GM12878 (cell line): ENCODE measurements around the gene AMH. TPM values are rescaled to one million over a fixed set of nuclear protein-coding genes. Genes with fewer than 3 reads are reported as not detected.

Source experiments
- ATAC-seq: fragments of 200-7000 bp; cut with Tn5 transposase; 3 replicates; pipeline ENCODE4 v1.9.1; 2020; ENCODE audit warnings: mild to moderate bottlenecking, moderate library complexity
- BruUV-seq: library from RNA; stranded (reverse); fragments of 400-500 nt; replicated peaks from 2 replicates; lab custom pipeline; 2021; lab: Mats Ljungman, UMichigan
- CTCF ChIA-PET: fragments of 300-600 bp; sonication (Branson Sonifier 250); formaldehyde crosslinking; extraction: SDS; loops from one replicate; lab custom pipeline; 2021; ENCODE audit warnings: inconsistent platforms; lab: Yijun Ruan, JAX
- POLR2A ChIA-PET: fragments of 350-600 bp; formaldehyde crosslinking; extraction: SDS; loops from one replicate; lab custom pipeline; 2021; ENCODE audit warnings: inconsistent platforms; lab: Charles Lee
- RAD21 ChIA-PET: fragments of 300-600 bp; sonication (Branson Sonifier 250); formaldehyde crosslinking; loops from one replicate; lab custom pipeline; 2023; ENCODE audit warnings: antibody characterized with exemption; ENCODE audit not compliant: unreplicated experiment; lab: Charles Lee
- SMC1A ChIA-PET: fragments of 300-600 bp; sonication (Branson Sonifier 250); formaldehyde crosslinking; loops from one replicate; lab custom pipeline; 2023; ENCODE audit not compliant: unreplicated experiment, uncharacterized antibody; lab: Charles Lee
- DNase-seq: peaks from one replicate; pipeline ENCODE4 v3.0.0-alpha.2; 2011; ENCODE audit warnings: low read depth, low spot score
- FAIRE-seq: peaks from 3 replicates; lab custom pipeline; 2011; peaks lifted over from hg19 to GRCh38; lab: Jason Lieb, UNC
- H2AFZ ChIP-seq: 2 replicates; pipeline ENCODE4 v1.6.0; 2011; ENCODE audit warnings: low read depth, low read length, control low read depth; ENCODE audit not compliant: control insufficient read depth
- H3K27ac ChIP-seq: 2 replicates; pipeline ENCODE4 v1.5.1; 2011; ENCODE audit warnings: control low read depth; ENCODE audit not compliant: control insufficient read depth, insufficient read depth
- H3K27me3 ChIP-seq, 2 experiments: replicated peaks in 1 of 2; 2 replicates each; pipeline versions ENCODE4 v1.6.0 to v1.6.1; 2011; ENCODE audit warnings: low read length in 1 of 2; ENCODE audit not compliant: control insufficient read depth in 2 of 2, insufficient read depth in 2 of 2
- H3K36me3 ChIP-seq, 2 experiments: 2 replicates each; pipeline ENCODE4 v1.5.1; 2011; ENCODE audit warnings: low read length in 1 of 2; ENCODE audit not compliant: control insufficient read depth in 2 of 2, insufficient read depth in 2 of 2
- H3K4me1 ChIP-seq: 2 replicates; pipeline ENCODE4 v1.6.1; 2011; ENCODE audit warnings: mild to moderate bottlenecking, low read length, moderate library complexity, mixed read lengths; ENCODE audit not compliant: control insufficient read depth, insufficient read depth
- H3K4me2 ChIP-seq: 2 replicates; pipeline ENCODE4 v1.6.0; 2011; ENCODE audit warnings: control low read depth; ENCODE audit not compliant: control insufficient read depth, insufficient read depth
- H3K4me3 ChIP-seq: fragments of 200-600 bp; sonication (generic); 2 replicates; pipeline ENCODE4 v1.5.1; 2016
- H3K79me2 ChIP-seq: 2 replicates; pipeline ENCODE4 v1.6.0; 2011; ENCODE audit warnings: low read length; ENCODE audit not compliant: control insufficient read depth, insufficient read depth
- H3K9ac ChIP-seq: 2 replicates; pipeline ENCODE4 v1.8.0; 2011; ENCODE audit warnings: low read length, control low read depth, mixed read lengths; ENCODE audit not compliant: control insufficient read depth, insufficient read depth
- H3K9me3 ChIP-seq: replicated peaks from 3 replicates; pipeline ENCODE4 v1.5.1; 2011; ENCODE audit warnings: mild to moderate bottlenecking, low read length; ENCODE audit not compliant: control insufficient read depth, insufficient read depth
- H4K20me1 ChIP-seq: 2 replicates; pipeline ENCODE4 v1.6.0; 2011; ENCODE audit not compliant: control insufficient read depth, insufficient read depth
- CHD4 ChIP-seq: fragments of 200-600 bp; sonication (generic); IDR thresholded peaks from 2 replicates; pipeline ENCODE4 v1.6.1; 2016; ENCODE audit warnings: mild to moderate bottlenecking
- E2F4 ChIP-seq: IDR thresholded peaks from 2 replicates; pipeline ENCODE4 v1.6.1; 2012; ENCODE audit warnings: low read depth, low read length, improper control_type of control experiment
- ESRRA ChIP-seq: IDR thresholded peaks from 2 replicates; pipeline ENCODE4 v1.6.1; 2012; ENCODE audit warnings: mild to moderate bottlenecking, low read length, improper control_type of control experiment
- GATAD2B ChIP-seq: fragments of 450-650 bp; conservative IDR thresholded peaks from 2 replicates; pipeline ENCODE4 v1.6.1; 2017; ENCODE audit warnings: low read depth, mild to moderate bottlenecking, moderate library complexity
- HCFC1 ChIP-seq: fragments of 150-350 bp; IDR thresholded peaks from 2 replicates; pipeline ENCODE4 v1.6.1; 2014; ENCODE audit warnings: low read length
- MXI1 ChIP-seq: fragments of 150-350 bp; IDR thresholded peaks from 2 replicates; pipeline ENCODE4 v1.6.1; 2011; ENCODE audit warnings: low read depth, mild to moderate bottlenecking, inconsistent platforms, low read length, improper control_type of control experiment
- PBX3 ChIP-seq: IDR thresholded peaks from 2 replicates; pipeline ENCODE4 v1.6.1; 2011; ENCODE audit warnings: mild to moderate bottlenecking, low read depth, low read length, moderate library complexity; ENCODE audit not compliant: insufficient replicate concordance
- POU2F2 ChIP-seq: IDR thresholded peaks from 3 replicates; pipeline ENCODE4 v1.6.1; 2011; ENCODE audit warnings: low read depth, mild to moderate bottlenecking, low read length, borderline replicate concordance
- SPI1 ChIP-seq: IDR thresholded peaks from 2 replicates; pipeline ENCODE4 v1.6.1; 2011; ENCODE audit warnings: low read depth, mild to moderate bottlenecking, low read length, moderate library complexity, borderline replicate concordance; ENCODE audit not compliant: insufficient read depth
- ZBTB33 ChIP-seq: fragments of 450-650 bp; IDR thresholded peaks from 2 replicates; pipeline ENCODE4 v1.6.1; 2017; ENCODE audit warnings: mild to moderate bottlenecking
- ZNF274 ChIP-seq: IDR thresholded peaks from one replicate; pipeline ENCODE4 v1.8.0; 2011; ENCODE audit not compliant: insufficient read length, insufficient read depth
- ZZZ3 ChIP-seq: IDR thresholded peaks from 2 replicates; pipeline ENCODE4 v1.6.1; 2011; ENCODE audit warnings: low read depth; ENCODE audit not compliant: control insufficient read depth, insufficient read length
- WGBS: methylation state at CpG from one replicate; pipeline ENCODE4 v1.1.6; 2016; ENCODE audit warnings: low lambda C conversion rate; ENCODE audit not compliant: insufficient replicate concordance, insufficient coverage; ENCODE audit errors: missing lambda C conversion rate; 5-methylcytosine and 5-hydroxymethylcytosine counted together
- in situ Hi-C: fragments of 300-500 bp; cut with MboI; formaldehyde crosslinking; loops from 9 replicates; pipeline ENCODE4 v1.14.3; 2018; ENCODE audit warnings: mixed read lengths
- intact Hi-C: fragments of 100-400 bp; cut with micrococcal nuclease; formaldehyde crosslinking; loops from one replicate; pipeline ENCODE4 v1.14.2; 2022; ENCODE audit not compliant: unreplicated experiment
- polyA plus RNA-seq, 11 experiments: library from polyadenylated mRNA; depleted of rRNA in 4 of 11; unstranded in 6 of 11; stranded (reverse) in 5 of 11; fragments of >200 nt; fragmentation: Nextera tagmentation in 4 of 11; fragmentation: Illumina TruSeq in 1 of 11; extraction: Ambion mirVana in 4 of 11; extraction: Trizol in 1 of 11; gene quantifications; 1 replicate in 1 of 11; 2 replicates in 10 of 11; pipeline versions ENCODE4 v1.2.1 to v1.2.3, GENCODE V29; 2011 to 2016; ENCODE audit warnings: inconsistent platforms in 2 of 11, missing spikeins in 2 of 11, low read depth in 1 of 11
- total RNA-seq, 4 experiments: library from RNA; depleted of rRNA in 3 of 4; stranded (reverse); fragments of >200 nt in 3 of 4; fragmentation: Illumina TruSeq in 1 of 4; extraction: Trizol in 1 of 4; gene quantifications; 2 replicates each; pipeline versions ENCODE4 v1.2.1 to v1.2.3, GENCODE V29; 2013 to 2021
- TF ChIP-seq, protein P1 (sequence below): fragments of 450-650 bp; IDR thresholded peaks from 2 replicates; pipeline ENCODE4 v1.6.1; 2017; ENCODE audit warnings: mild to moderate bottlenecking, moderate library complexity

Gene AMH
- total and polyA plus RNA-seq, 10 of the 15 experiments (the other 5 are each of a cell fraction or from before 2014, with no cell fraction given): 0.17 to 3.5 (median 0.81) TPM; not detected in 4

- Histone ChIP-seq H3K4me3 (peak overlapping the region; percentile 65), H4K20me1 (no peaks in the 10 kb centered on the region), H3K27me3 (no peaks in the 10 kb centered on the region), H3K4me1 (peaks cover 30% of the 10 kb centered on the region), H3K9ac (peak overlapping the region; percentile 65), H3K4me2 (peak overlapping the region; percentile 98), H3K36me3 (no peaks in the 10 kb centered on the region), H3K9me3 (no peaks in the 10 kb centered on the region), H2AFZ (peak overlapping the region; percentile 72), H3K79me2 (no peaks in the 10 kb centered on the region; the same call in 1 of the 2 replicates), H3K27ac (peak overlapping the region; percentile 74)
- in situ Hi-C loops (no loop called here), intact Hi-C loops (loop anchor here (1.0 kb wide), 1 partner anchor 38 kb away; the partner anchor contains the start of genes LSM7 and SPPL2B)
- FAIRE-seq: peak; percentile 95
- ChIA-PET POLR2A (interaction anchor here (0.5 to 1.5 kb wide), 6 partner anchors 18 to 198 kb away, joined by 3 to 8 read pairs (median 5); partner anchors contain the start of genes LSM7 and SPPL2B), CTCF (interaction anchor here (0.6 to 2.5 kb wide), 6 partner anchors 16 to 102 kb away, joined by 3 to 13 read pairs (median 4); no protein-coding TSS in a partner anchor), SMC1A (interaction anchor here (1.1 to 2.9 kb wide), 4 partner anchors 13 to 103 kb away, joined by 3 to 11 read pairs (median 8); no protein-coding TSS in a partner anchor), RAD21 (interaction anchor here (0.6 to 1.7 kb wide), 9 partner anchors 27 to 121 kb away, joined by 3 to 10 read pairs (median 4); partner anchors contain the start of genes LSM7 and SPPL2B)
- 1% methylated on average over 52 of the region's 74 CpGs for WGBS
- BruUV-seq: TSS peak; percentile 55
- peak; percentile 48 for DNase-seq
- ATAC-seq: peak; percentile 72
- no peak for TF ChIP-seq ESRRA
- TF ChIP-seq ZNF274: no peak
- no peak for TF ChIP-seq E2F4
- TF ChIP-seq ZBTB33: no peak
- TF ChIP-seq ZZZ3: no peak
- no peak for TF ChIP-seq PBX3
- peak; percentile 82 for TF ChIP-seq SPI1
- no peak for TF ChIP-seq HCFC1
- TF ChIP-seq POU2F2: peak; percentile 45; the same call in 1 of the 3 replicates
- TF ChIP-seq GATAD2B: peak; percentile 93
- peak; percentile 18; the same call in 1 of the 2 replicates for TF ChIP-seq MXI1
- TF ChIP-seq, protein P1, sequence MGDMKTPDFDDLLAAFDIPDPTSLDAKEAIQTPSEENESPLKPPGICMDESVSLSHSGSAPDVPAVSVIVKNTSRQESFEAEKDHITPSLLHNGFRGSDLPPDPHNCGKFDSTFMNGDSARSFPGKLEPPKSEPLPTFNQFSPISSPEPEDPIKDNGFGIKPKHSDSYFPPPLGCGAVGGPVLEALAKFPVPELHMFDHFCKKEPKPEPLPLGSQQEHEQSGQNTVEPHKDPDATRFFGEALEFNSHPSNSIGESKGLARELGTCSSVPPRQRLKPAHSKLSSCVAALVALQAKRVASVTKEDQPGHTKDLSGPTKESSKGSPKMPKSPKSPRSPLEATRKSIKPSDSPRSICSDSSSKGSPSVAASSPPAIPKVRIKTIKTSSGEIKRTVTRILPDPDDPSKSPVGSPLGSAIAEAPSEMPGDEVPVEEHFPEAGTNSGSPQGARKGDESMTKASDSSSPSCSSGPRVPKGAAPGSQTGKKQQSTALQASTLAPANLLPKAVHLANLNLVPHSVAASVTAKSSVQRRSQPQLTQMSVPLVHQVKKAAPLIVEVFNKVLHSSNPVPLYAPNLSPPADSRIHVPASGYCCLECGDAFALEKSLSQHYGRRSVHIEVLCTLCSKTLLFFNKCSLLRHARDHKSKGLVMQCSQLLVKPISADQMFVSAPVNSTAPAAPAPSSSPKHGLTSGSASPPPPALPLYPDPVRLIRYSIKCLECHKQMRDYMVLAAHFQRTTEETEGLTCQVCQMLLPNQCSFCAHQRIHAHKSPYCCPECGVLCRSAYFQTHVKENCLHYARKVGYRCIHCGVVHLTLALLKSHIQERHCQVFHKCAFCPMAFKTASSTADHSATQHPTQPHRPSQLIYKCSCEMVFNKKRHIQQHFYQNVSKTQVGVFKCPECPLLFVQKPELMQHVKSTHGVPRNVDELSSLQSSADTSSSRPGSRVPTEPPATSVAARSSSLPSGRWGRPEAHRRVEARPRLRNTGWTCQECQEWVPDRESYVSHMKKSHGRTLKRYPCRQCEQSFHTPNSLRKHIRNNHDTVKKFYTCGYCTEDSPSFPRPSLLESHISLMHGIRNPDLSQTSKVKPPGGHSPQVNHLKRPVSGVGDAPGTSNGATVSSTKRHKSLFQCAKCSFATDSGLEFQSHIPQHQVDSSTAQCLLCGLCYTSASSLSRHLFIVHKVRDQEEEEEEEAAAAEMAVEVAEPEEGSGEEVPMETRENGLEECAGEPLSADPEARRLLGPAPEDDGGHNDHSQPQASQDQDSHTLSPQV: 0 out of 2 replicates have a peak, but pooled peaks have one; percentile 12
- no peak for TF ChIP-seq CHD4
Measured at GRCh38 chr19:2289714-2290435, 40.8 kb downstream of the AMH start.
